ENCODE results near the gene AUTS2.

GRCh38 chr7:70071766-70072165 is 473.5 kb downstream of the AUTS2 start:
- no peak for TF ChIP-seq ZNF830 (tag by site-specific recombination; IDR thresholded peaks at IDR 0.05; ENCODE audit: low read depth)
- TF ChIP-seq ZBTB49 (tag by site-specific recombination; IDR thresholded peaks at IDR 0.05; ENCODE audit: low read depth), result no peak
- no peak for TF ChIP-seq ZBTB7A (tag by site-specific recombination; IDR thresholded peaks at IDR 0.05; ENCODE audit: low read depth)
- no peak for TF ChIP-seq ZNF140 (tag by site-specific recombination; IDR thresholded peaks at IDR 0.05)
- TF ChIP-seq, protein P1, sequence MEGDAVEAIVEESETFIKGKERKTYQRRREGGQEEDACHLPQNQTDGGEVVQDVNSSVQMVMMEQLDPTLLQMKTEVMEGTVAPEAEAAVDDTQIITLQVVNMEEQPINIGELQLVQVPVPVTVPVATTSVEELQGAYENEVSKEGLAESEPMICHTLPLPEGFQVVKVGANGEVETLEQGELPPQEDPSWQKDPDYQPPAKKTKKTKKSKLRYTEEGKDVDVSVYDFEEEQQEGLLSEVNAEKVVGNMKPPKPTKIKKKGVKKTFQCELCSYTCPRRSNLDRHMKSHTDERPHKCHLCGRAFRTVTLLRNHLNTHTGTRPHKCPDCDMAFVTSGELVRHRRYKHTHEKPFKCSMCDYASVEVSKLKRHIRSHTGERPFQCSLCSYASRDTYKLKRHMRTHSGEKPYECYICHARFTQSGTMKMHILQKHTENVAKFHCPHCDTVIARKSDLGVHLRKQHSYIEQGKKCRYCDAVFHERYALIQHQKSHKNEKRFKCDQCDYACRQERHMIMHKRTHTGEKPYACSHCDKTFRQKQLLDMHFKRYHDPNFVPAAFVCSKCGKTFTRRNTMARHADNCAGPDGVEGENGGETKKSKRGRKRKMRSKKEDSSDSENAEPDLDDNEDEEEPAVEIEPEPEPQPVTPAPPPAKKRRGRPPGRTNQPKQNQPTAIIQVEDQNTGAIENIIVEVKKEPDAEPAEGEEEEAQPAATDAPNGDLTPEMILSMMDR (tag by site-specific recombination; IDR thresholded peaks at IDR 0.05), result no peak
- TF ChIP-seq ZNF560 (tag by site-specific recombination; IDR thresholded peaks at IDR 0.05; ENCODE audit: borderline replicate concordance), result no peak
- TF ChIP-seq ZNF768 (tag by site-specific recombination; IDR thresholded peaks at IDR 0.05), result no peak
- TF ChIP-seq, protein P2, sequence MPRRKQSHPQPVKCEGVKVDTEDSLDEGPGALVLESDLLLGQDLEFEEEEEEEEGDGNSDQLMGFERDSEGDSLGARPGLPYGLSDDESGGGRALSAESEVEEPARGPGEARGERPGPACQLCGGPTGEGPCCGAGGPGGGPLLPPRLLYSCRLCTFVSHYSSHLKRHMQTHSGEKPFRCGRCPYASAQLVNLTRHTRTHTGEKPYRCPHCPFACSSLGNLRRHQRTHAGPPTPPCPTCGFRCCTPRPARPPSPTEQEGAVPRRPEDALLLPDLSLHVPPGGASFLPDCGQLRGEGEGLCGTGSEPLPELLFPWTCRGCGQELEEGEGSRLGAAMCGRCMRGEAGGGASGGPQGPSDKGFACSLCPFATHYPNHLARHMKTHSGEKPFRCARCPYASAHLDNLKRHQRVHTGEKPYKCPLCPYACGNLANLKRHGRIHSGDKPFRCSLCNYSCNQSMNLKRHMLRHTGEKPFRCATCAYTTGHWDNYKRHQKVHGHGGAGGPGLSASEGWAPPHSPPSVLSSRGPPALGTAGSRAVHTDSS (tag by site-specific recombination; IDR thresholded peaks at IDR 0.05), result no peak
- no peak for TF ChIP-seq MYNN (tag by site-specific recombination; IDR thresholded peaks at IDR 0.05; ENCODE audit: borderline replicate concordance)
- TF ChIP-seq, protein P3, sequence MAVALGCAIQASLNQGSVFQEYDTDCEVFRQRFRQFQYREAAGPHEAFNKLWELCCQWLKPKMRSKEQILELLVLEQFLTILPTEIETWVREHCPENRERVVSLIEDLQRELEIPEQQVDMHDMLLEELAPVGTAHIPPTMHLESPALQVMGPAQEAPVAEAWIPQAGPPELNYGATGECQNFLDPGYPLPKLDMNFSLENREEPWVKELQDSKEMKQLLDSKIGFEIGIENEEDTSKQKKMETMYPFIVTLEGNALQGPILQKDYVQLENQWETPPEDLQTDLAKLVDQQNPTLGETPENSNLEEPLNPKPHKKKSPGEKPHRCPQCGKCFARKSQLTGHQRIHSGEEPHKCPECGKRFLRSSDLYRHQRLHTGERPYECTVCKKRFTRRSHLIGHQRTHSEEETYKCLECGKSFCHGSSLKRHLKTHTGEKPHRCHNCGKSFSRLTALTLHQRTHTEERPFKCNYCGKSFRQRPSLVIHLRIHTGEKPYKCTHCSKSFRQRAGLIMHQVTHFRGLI (tag by site-specific recombination; IDR thresholded peaks at IDR 0.05), result no peak
- no peak for TF ChIP-seq IKZF3 (tag by site-specific recombination; IDR thresholded peaks at IDR 0.05)
- TF ChIP-seq ZBTB21 (tag by site-specific recombination; IDR thresholded peaks at IDR 0.05), result no peak
